Neural cell (in vitro differentiated cells): ENCODE measurements around the gene NLRX1.

Source experiments
- CTCF ChIP-seq: fragments of 450-650 bp; IDR thresholded peaks from 2 replicates; pipeline ENCODE4 v1.5.1; 2014; ENCODE audit warnings: antibody characterized with exemption, mild to moderate bottlenecking, moderate library complexity; ENCODE audit not compliant: poor library complexity, severe bottlenecking
- EZH2 ChIP-seq: fragments of 200-600, 300-800 bp; shearing (Covaris generic), sonication (generic); IDR thresholded peaks from 2 replicates; pipeline ENCODE4 v1.6.1; 2014; ENCODE audit warnings: antibody characterized with exemption, low read length, borderline replicate concordance, mild to moderate bottlenecking; ENCODE audit not compliant: insufficient read depth, poor library complexity, severe bottlenecking
- POLR2AphosphoS5 ChIP-seq: IDR thresholded peaks from 2 replicates; pipeline ENCODE4 v1.6.1; 2012
- TAF1 ChIP-seq: IDR thresholded peaks from 2 replicates; pipeline ENCODE4 v1.6.1; 2012; ENCODE audit warnings: low read depth

- TF ChIP-seq EZH2: no peak
- no peak for TF ChIP-seq TAF1
- no peak for TF ChIP-seq POLR2AphosphoS5
- no peak for TF ChIP-seq CTCF
These were observed 16.5 kb upstream of the NLRX1 start for GRCh38 chr11:119152043-119152442.
